HK-2 (cell line): Measurements from ENCODE around the gene NCSTN.
A peak's percentile ranks its signal among the peaks of the same experiment; 100 is the strongest.
"Not testable (repeated sequence)": the region's sequence is repeated elsewhere in the genome, so short reads cannot be mapped to it uniquely, and the experiment has no call there.

Experiments
- DNase-seq: peaks from one replicate; pipeline ENCODE4 v3.0.0-alpha.2; 2018; ENCODE audit not compliant: unreplicated experiment

The NCSTN gene

GRCh38 chr1:160371756-160372155, 28.6 kb downstream of the NCSTN start:
- DNase-seq: no peak

DNA sequence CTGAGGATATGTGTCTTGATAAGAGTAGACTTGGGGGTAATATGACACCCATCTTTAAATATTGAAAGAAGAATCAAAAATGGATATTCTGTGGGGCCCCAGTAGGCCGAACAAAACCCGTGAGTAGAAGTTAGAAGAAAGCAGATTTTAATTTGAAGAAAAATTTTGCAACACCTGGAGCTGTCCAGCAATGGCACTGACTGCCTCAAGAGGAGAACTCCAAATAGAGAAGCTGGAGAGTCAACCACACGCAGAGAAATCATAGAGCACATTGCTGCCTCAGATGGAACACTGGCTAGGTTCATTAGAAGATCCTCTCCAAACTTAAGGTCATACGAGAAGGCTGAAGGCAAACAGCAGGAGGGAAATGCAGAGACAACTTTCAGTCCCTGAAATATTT, 30.5 kb downstream of the NCSTN start:
- no peak for DNase-seq

GRCh38 chr1:160374306-160375110, 31.3 kb downstream of the NCSTN start:
- no peak for DNase-seq

- no peak for DNase-seq
Observed at GRCh38 chr1:160375788-160376524, 32.8 kb downstream of the NCSTN start.

DNA sequence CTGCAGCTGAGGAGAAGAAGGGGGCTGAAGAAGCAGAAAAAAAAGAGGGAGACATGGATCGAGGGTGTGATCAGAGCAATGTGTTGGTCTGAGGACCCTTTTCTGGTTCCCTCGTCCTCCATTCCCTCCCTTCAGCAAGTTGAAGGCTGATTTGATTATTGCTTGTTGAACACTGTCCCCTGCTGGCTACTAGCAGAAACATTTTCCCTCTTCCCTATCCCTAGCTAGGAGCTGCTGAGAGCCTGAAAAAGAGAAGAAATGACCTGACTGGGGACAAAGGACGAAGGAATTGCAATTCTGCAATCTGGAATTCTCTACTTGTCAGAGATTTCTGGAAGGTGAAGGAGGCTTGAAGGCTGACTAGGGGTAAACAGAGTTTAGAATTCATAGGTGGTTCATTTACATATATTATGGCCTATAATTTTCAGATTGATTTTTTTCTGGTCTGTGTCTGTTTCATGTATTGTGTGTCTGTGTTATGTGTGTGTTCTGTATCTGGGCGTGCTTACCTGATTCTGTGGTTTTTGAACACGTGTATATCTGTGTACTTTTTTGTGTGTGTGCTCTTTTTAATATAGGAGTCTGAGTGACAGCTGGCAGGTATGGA, 33.4 kb downstream of the NCSTN start:
- DNase-seq: peak; percentile 17

DNA sequence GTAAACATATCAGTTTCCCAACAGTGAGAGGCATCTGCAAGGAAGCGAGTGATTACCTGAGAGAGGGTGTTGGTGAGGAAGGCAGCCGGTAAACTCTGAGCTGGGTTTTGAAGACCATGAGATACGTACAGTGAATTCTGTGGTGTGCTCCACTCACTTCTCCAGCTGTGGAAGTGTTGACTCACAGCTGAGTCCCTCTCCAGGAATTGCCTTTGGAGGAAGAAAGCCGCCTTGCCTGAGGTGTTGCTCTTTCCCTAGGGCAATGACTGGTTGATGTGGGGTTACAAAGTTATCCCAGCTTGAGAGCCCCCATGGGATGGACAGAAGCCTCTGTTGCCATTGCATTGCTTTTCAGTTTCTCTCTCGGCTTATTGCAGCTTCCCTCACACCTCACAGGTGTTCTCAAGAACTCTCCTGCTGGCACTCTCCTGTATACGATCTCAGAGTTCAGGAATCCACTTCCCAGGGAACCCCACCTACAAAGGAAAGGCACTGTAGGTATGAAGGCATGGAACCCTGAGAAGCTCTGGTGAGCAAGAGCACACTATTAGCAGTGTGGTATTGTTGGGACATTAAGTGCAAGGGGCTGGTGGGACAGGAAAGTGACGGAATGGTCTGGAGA, 34.5 kb downstream of the NCSTN start:
- DNase-seq: no peak

- not testable (repeated sequence) for DNase-seq
Observed at GRCh38 chr1:160384812-160385211, 41.6 kb downstream of the NCSTN start.

DNA sequence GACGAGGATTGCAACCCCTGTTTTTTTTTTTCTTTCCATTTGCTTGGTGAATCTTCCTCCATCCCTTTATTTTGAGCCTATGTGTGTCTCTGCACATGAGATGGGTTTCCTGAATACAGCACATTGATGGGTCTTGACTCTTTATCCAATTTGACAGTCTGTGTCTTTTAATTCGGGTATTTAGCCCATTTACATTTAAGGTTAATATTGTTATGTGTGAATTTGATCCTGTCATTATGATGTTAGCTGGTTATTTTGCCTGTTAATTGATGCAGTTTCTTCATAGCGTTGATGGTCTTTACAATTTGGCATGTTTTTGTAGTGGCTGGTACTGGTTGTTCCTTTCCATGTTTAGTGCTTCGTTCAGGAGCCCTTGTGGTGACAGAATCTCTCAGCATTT, 45.2 kb downstream of the NCSTN start:
- DNase-seq: not testable (repeated sequence)

DNA sequence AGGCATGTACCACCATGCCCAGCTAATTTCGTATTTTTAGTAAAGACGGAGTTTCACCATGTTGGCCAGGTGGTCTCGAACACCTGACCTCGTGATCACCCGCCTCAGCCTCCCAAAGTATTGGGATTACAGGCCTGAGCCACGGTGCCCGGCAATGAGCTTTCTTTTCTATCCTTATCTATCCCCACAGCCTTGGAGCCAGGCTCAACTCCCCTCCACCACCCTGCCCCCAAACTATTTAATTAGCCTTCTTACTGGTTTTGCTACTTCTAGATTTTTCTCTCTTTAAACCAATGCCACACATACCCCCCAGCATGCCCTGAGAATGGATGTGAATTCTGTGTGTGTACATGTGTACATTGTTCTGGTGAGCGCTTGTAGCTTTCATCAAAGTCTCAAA, 51.5 kb downstream of the NCSTN start:
- no peak for DNase-seq

GRCh38 chr1:160397651-160398050, 54.5 kb downstream of the NCSTN start:
- no peak for DNase-seq

DNA sequence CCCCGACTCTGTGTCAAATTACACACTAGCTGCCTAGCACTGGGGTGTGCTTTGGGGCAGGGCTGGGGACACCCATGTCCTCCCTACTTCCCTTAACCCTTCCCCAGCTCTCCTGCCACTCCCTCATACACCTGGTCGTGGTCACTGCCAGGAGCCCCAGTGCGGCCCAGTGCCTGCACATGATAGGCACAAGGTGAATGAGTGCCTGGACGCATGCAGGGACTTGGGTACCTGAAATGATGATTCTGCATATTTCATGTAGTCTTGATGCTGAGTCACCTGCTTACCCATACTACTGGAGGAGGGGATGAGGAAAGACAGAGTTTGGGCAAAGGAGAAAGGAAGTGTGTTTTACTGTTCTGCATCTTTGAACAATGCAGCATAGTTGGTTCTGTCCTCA, 55.6 kb downstream of the NCSTN start:
- no peak for DNase-seq

DNA sequence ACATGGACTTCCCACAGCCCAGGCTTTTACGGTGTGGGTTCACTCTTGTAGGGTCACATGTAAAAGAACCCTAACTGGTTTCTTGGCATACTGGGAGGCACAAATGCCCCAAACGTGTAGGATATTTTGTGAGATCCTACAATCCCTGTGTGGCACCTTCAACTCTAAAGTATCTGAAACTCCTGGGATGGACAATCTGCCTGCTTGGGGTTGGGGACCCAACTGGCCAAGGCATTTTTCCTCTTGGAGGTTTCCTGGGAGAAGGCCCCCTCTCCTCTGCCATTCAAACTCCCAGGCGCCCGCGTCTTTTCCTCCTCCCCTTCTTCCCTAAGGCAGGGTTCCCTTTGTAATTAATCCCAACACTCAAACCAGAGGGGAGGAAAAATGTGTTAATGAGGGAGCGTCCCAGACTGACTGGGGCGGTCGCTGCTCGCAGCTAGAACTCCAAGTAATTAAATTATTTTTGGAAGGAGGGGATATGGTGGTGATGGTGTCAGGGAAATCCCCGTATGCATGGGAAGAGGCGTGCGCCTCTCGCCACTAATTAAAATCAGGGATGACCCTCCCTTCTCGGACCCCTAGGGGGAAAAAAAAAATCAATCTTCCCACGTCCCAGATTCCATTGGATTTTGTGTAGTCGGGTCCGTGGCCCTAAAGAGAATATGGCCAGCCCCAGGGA, 56.5 kb downstream of the NCSTN start:
- no peak for DNase-seq

DNA sequence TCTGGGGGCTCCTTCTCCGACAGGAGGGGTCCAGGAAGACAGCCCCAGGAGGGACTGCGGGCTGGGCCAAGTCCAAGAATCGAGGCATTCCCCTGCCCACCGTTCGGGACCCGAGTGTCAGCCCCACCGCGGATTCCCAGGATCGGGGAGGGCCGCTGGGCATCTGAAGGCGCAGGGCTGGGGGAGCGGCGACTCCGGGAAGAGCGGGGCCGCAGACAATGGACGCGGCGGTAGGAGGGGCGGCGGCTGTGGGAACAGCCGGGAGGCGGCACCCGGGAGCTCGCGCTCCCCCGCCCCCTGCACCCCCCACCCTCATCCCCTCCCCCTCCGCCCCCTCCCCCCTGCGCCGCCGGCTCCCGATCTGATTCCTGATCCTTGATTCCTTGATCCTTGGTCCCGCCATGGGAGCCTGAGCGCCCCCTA, 57.1 kb downstream of the NCSTN start, which contains the start of gene VANGL2:
VANGL2 (plus strand) TSS at position 342 of the 423 bp plus-strand sequence. CDS start 15,274 bp downstream, outside the sequence.
- no peak for DNase-seq

GRCh38 chr1:160400646-160401486, 57.7 kb downstream of the NCSTN start:
- no peak for DNase-seq

DNA sequence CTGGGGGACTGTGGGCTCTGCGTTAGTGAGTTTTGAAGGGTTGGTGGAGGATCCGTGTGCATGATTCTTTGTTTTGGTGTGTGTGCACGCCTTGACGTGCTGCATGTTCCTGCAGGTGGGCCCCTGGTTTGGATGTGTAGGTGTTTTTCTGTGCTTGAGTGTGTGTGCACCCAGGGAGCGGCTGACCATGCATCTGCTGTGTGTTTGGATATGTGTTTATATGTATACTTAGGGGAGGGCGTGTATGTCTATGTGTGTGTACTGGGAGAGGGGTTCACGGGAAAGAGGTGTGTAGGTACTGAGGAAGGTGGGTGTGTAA, 58.3 kb downstream of the NCSTN start:
- DNase-seq: no peak

GRCh38 chr1:160402001-160402795, 59.0 kb downstream of the NCSTN start:
- no peak for DNase-seq

GRCh38 chr1:160403244-160403643, 60.1 kb downstream of the NCSTN start:
- no peak for DNase-seq

DNA sequence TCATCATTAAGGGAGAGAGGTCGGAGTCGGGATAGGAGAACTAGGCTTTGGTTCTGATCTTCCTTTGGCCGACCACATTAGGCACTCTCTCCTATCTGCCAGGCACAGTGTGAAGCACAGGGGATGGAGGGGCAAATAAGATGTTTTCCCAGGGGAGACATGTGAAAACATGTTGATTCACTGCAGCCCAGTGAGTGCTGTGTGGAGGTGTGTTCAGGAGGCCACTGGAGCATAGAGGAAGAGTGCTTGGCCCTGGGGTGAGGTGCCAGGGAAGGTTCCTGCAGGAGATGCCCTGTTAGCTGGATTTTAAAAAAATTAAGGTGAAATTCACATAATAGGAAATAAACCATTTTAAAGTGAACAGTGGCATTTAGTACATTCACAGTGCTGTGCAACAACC, 60.9 kb downstream of the NCSTN start:
- DNase-seq: no peak

GRCh38 chr1:160405331-160405877, 62.2 kb downstream of the NCSTN start:
- DNase-seq: no peak
